ENCODE measurements around the gene SYT1. TPM values are rescaled to one million over a fixed set of nuclear protein-coding genes. Genes with fewer than 3 reads are reported as not detected.

Gene SYT1
- total and polyA plus RNA-seq, 8 donors, result under 0.01 to 11.4 (median 0.88) TPM

GRCh38 chr12:78887444-78887843 lies 22.9 kb downstream of the SYT1 start:
- no peak overlapping the region for H3K27ac ChIP-seq
- intact Hi-C loops (cut with DNase I; ENCODE audit: low total_unique reads), result no loop called here
- WGBS, 5 donors, result 85 to 90% (median 87%) methylated on average over 3 of the region's 3 CpGs
- no peaks in the 10 kb centered on the region for H3K36me3 ChIP-seq
- TF ChIP-seq EP300 (IDR thresholded peaks at IDR 0.05) (no peak), CTCF (IDR thresholded peaks at IDR 0.05) (no peak), POLR2A (IDR thresholded peaks at IDR 0.05) (no peak), POLR2AphosphoS5 (IDR thresholded peaks at IDR 0.05) (no peak)
- no peak overlapping the region for H3K4me3 ChIP-seq
- H3K4me1 ChIP-seq, result no peaks in the 10 kb centered on the region
- H3K9me3 ChIP-seq, result no peaks in the 10 kb centered on the region
- no peak for DNase-seq
- no peaks in the 10 kb centered on the region for H3K27me3 ChIP-seq

GRCh38 chr12:78888568-78888967 lies 24.0 kb downstream of the SYT1 start:
- Histone ChIP-seq H3K36me3 (no peaks in the 10 kb centered on the region), H3K27me3 (no peaks in the 10 kb centered on the region), H3K4me3 (no peak overlapping the region), H3K4me1 (no peaks in the 10 kb centered on the region), H3K9me3 (no peaks in the 10 kb centered on the region), H3K27ac (no peak overlapping the region)
- TF ChIP-seq CTCF (IDR thresholded peaks at IDR 0.05) (no peak), EP300 (IDR thresholded peaks at IDR 0.05) (no peak), POLR2AphosphoS5 (IDR thresholded peaks at IDR 0.05) (no peak), POLR2A (IDR thresholded peaks at IDR 0.05) (no peak)
- intact Hi-C loops (cut with DNase I; ENCODE audit: low total_unique reads), result no loop called here
- DNase-seq, result peak in 1 of 2 donors; percentile 1
- WGBS, 5 donors, result 63 to 74% (median 68%) methylated on average over 3 of the region's 3 CpGs

- no peaks in the 10 kb centered on the region for H3K27me3 ChIP-seq
- WGBS, 5 donors, result 15 to 40% (median 38%) methylated on average over 1 of the region's 1 CpG
- TF ChIP-seq CTCF (IDR thresholded peaks at IDR 0.05), result no peak
- no peak for TF ChIP-seq EP300 (IDR thresholded peaks at IDR 0.05)
- TF ChIP-seq POLR2A (IDR thresholded peaks at IDR 0.05), result no peak
- no peak for TF ChIP-seq POLR2AphosphoS5 (IDR thresholded peaks at IDR 0.05)
- H3K36me3 ChIP-seq, result no peaks in the 10 kb centered on the region
- H3K4me1 ChIP-seq, result no peaks in the 10 kb centered on the region
- intact Hi-C loops (cut with DNase I; ENCODE audit: low total_unique reads), result no loop called here
- no peak overlapping the region for H3K4me3 ChIP-seq
- H3K27ac ChIP-seq, result no peak overlapping the region
- no peaks in the 10 kb centered on the region for H3K9me3 ChIP-seq
- no peak for DNase-seq
These were observed 27.2 kb downstream of the SYT1 start for GRCh38 chr12:78891646-78892353.

GRCh38 chr12:78898416-78898815 lies 33.8 kb downstream of the SYT1 start:
- no peak for TF ChIP-seq EP300 (IDR thresholded peaks at IDR 0.05)
- no peak for TF ChIP-seq CTCF (IDR thresholded peaks at IDR 0.05)
- TF ChIP-seq POLR2A (IDR thresholded peaks at IDR 0.05), result no peak
- no peak for TF ChIP-seq POLR2AphosphoS5 (IDR thresholded peaks at IDR 0.05)
- intact Hi-C loops (cut with DNase I; ENCODE audit: low total_unique reads), result no loop called here

More at GRCh38 chr12:78898416-78898815, 33.8 kb downstream of the SYT1 start:
- Histone ChIP-seq H3K9me3 (no peaks in the 10 kb centered on the region), H3K4me3 (no peak overlapping the region), H3K27me3 (no peaks in the 10 kb centered on the region), H3K27ac (no peak overlapping the region), H3K4me1 (no peaks in the 10 kb centered on the region), H3K36me3 (no peaks in the 10 kb centered on the region)
- 53 to 90% (median 86%) methylated on average over 1 of the region's 1 CpG for WGBS, 5 donors
- DNase-seq, result peak in 1 of 2 donors; percentile 66
